ENCODE results near the gene CSRP1.

Gene CSRP1

GRCh38 chr1:201450721-201451291 lies 56.1 kb downstream of the CSRP1 start:
- TF ChIP-seq FOXP2 (optimal IDR thresholded peaks at IDR 0.05; ENCODE audit: borderline replicate concordance, extremely low read depth, extremely low read length, insufficient read depth) (peak; percentile 29), TAF1 (IDR thresholded peaks at IDR 0.05; ENCODE audit: borderline replicate concordance, insufficient read depth, low read length) (no peak)

- TF ChIP-seq FOXP2 (optimal IDR thresholded peaks at IDR 0.05; ENCODE audit: borderline replicate concordance, extremely low read depth, extremely low read length, insufficient read depth) (no peak), POLR2AphosphoS5 (IDR thresholded peaks at IDR 0.05; ENCODE audit: low read depth, low read length) (no peak), SIN3A (IDR thresholded peaks at IDR 0.05; ENCODE audit: borderline replicate concordance, insufficient read depth, low read length) (no peak), TAF1 (IDR thresholded peaks at IDR 0.05; ENCODE audit: borderline replicate concordance, insufficient read depth, low read length) (no peak), REST (IDR thresholded peaks at IDR 0.05; ENCODE audit: insufficient read depth in 1 of 2, low read depth in 2 of 2, low read length in 2 of 2) (no peak)
These were observed 57.9 kb downstream of the CSRP1 start for GRCh38 chr1:201448990-201449389.

- no peak for TF ChIP-seq REST (IDR thresholded peaks at IDR 0.05; ENCODE audit: insufficient read depth in 1 of 2, low read depth in 2 of 2, low read length in 2 of 2)
- no peak for TF ChIP-seq POLR2AphosphoS5 (IDR thresholded peaks at IDR 0.05; ENCODE audit: low read depth, low read length)
- TF ChIP-seq TAF1 (IDR thresholded peaks at IDR 0.05; ENCODE audit: borderline replicate concordance, insufficient read depth, low read length) = no peak
- TF ChIP-seq FOXP2 (optimal IDR thresholded peaks at IDR 0.05; ENCODE audit: borderline replicate concordance, extremely low read depth, extremely low read length, insufficient read depth) = no peak
- no peak for TF ChIP-seq SIN3A (IDR thresholded peaks at IDR 0.05; ENCODE audit: borderline replicate concordance, insufficient read depth, low read length)
These were observed 58.7 kb downstream of the CSRP1 start for GRCh38 chr1:201447903-201448871.

GRCh38 chr1:201445310-201445709 lies 61.6 kb downstream of the CSRP1 start:
- no peak for TF ChIP-seq FOXP2 (optimal IDR thresholded peaks at IDR 0.05; ENCODE audit: borderline replicate concordance, extremely low read depth, extremely low read length, insufficient read depth)
- TF ChIP-seq SIN3A (IDR thresholded peaks at IDR 0.05; ENCODE audit: borderline replicate concordance, insufficient read depth, low read length) = no peak
- no peak for TF ChIP-seq POLR2AphosphoS5 (IDR thresholded peaks at IDR 0.05; ENCODE audit: low read depth, low read length)
- no peak for TF ChIP-seq TAF1 (IDR thresholded peaks at IDR 0.05; ENCODE audit: borderline replicate concordance, insufficient read depth, low read length)
- TF ChIP-seq REST (IDR thresholded peaks at IDR 0.05; ENCODE audit: insufficient read depth in 1 of 2, low read depth in 2 of 2, low read length in 2 of 2) = no peak

- no peak for TF ChIP-seq REST (IDR thresholded peaks at IDR 0.05; ENCODE audit: insufficient read depth in 1 of 2, low read depth in 2 of 2, low read length in 2 of 2)
- no peak for TF ChIP-seq FOXP2 (optimal IDR thresholded peaks at IDR 0.05; ENCODE audit: borderline replicate concordance, extremely low read depth, extremely low read length, insufficient read depth)
- no peak for TF ChIP-seq TAF1 (IDR thresholded peaks at IDR 0.05; ENCODE audit: borderline replicate concordance, insufficient read depth, low read length)
- TF ChIP-seq SIN3A (IDR thresholded peaks at IDR 0.05; ENCODE audit: borderline replicate concordance, insufficient read depth, low read length) = no peak
- TF ChIP-seq POLR2AphosphoS5 (IDR thresholded peaks at IDR 0.05; ENCODE audit: low read depth, low read length) = no peak
These were observed 62.1 kb downstream of the CSRP1 start for GRCh38 chr1:201444792-201445191.
